GM12872 (cell line): Measurements from ENCODE around the gene RPE.

Experiments used
- TF ChIP-seq, protein P1 (sequence below): IDR thresholded peaks from 3 replicates; pipeline ENCODE4 v1.5.1; 2011; ENCODE audit warnings: low read depth, mild to moderate bottlenecking, low read length, moderate library complexity; ENCODE audit not compliant: insufficient read depth

RPE gene

DNA sequence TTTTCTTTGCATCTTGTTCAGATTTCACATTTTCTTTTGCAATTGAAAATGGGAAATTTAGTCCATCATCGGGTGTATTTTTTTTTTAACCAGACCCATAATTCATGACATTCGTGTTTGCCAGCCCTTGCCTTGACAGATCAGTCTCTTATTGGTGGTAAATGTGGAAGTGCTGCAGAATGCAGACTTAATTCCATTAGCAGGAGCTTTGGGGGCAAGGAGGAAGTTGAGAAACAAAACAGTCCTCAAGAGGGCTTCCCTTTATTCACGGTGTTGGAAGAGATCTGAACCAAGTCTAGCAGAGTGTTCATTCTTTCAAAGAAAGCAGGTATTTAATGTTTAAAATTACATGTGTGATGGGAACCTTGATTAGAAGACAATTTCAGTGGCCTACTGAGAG lies 16.6 kb upstream of the RPE start:
- TF ChIP-seq, protein P1, sequence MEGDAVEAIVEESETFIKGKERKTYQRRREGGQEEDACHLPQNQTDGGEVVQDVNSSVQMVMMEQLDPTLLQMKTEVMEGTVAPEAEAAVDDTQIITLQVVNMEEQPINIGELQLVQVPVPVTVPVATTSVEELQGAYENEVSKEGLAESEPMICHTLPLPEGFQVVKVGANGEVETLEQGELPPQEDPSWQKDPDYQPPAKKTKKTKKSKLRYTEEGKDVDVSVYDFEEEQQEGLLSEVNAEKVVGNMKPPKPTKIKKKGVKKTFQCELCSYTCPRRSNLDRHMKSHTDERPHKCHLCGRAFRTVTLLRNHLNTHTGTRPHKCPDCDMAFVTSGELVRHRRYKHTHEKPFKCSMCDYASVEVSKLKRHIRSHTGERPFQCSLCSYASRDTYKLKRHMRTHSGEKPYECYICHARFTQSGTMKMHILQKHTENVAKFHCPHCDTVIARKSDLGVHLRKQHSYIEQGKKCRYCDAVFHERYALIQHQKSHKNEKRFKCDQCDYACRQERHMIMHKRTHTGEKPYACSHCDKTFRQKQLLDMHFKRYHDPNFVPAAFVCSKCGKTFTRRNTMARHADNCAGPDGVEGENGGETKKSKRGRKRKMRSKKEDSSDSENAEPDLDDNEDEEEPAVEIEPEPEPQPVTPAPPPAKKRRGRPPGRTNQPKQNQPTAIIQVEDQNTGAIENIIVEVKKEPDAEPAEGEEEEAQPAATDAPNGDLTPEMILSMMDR, result no peak

GRCh38 chr2:209986415-209986814 lies 16.0 kb upstream of the RPE start:
- TF ChIP-seq, protein P1, result no peak

DNA sequence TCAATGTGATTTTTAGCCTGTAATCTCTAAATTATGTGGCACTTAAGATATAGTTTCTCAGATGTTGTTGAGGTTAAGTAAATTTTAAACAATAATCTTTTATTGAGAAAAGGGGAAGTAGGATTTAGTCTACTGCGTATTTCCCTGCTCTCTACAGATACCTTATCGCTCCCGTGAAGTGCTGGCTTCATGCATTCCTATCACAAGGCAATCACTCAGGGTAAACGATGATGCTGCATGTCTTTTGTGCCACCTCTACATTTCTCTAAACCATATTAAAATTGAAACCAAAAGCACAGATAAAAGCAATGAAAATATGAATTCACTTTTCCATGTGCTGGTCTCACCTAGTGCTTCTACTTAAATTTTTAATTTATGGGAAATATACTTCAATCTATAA lies 14.4 kb upstream of the RPE start:
- TF ChIP-seq, protein P1, result no peak

GRCh38 chr2:209990838-209991237 lies 11.6 kb upstream of the RPE start:
- TF ChIP-seq, protein P1, result no peak

DNA sequence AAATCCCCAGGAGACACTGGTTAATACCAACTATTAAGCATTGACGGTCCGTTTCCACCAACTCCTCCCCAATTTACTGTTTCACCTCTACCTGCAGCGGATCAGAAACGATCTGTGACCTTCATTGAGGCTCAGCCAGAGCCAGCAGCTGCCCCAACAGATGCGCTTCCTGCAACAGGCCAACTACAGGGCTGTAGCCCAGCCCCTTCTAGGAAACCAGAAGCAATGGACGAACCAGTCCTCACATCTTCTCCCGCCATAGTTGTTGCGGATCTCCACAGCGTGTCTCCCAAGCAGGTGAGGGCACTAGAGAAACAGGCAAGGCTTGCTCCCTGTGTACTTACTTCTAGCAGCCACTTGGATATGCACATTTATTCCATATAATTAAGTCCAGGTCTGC lies 8.5 kb upstream of the RPE start:
- TF ChIP-seq, protein P1, result no peak

DNA sequence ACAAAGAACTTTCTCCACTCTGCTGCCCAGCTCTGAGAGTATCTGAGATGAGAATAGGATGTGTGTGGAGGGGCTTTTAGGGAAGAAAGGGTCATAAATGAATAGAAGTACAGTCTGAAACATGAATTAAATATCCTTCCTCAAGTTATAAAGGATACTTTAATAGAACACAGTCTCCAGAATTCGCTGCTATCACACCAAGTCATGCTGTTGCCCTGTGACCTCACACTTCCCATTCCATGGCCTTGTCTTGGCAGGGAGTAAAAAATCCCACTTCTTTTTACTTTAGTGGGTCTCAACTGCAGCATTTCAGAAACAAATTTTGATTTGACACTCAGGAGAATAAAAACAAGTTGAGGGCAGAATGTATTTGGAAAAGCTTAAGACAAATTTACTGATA lies 3.8 kb upstream of the RPE start:
- TF ChIP-seq, protein P1, result no peak

DNA sequence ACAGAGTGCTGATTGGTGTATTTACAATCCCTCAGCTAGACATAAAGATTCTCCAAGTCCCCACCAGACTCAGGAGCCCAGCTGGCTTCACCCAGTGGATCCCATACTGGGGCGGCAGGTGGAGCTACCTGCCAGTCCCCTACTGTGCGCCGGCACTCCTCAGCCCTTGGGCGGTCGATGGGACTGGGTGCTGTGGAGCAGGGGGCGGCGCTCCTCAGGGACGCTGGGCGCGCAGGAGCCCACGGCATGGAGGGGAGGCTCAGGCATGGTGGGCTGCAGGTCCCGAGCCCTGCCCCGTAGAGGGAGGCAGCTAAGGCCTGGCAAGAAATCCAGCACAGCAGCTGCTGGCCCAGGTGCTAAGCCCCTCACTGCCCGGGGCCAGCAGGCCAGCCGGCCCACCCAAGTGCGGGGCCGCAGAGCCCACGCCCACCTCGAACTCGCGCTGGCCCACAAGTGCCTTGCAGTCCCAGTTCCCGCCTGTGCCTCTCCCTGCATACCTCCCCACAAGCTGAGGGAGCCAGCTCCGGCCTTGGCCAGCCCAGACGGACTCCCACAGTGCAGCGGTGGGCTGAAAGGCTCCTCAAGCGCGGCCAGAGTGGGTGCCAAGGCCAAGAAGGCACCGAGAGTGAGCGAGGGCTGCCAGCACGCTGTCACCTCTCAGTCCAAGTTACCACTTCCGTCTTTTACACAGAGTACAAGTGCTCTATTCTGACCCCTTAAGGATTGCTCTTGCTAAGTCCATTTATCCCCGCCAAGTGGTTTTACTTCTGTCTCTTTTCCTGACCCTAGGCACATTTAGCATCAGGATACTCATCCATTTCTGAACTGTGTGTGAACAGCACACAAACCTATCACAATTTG lies 1.7 kb upstream of the RPE start:
- TF ChIP-seq, protein P1, result no peak
